WTC11 (cell line): ENCODE measurements around the gene ATG5. TPM values are rescaled to one million over a fixed set of nuclear protein-coding genes. Genes with fewer than 3 reads are reported as not detected.

ENCODE experiments used
- ATAC-seq: fragments of 200-7000 bp; cut with Tn5 transposase; 2 replicates; pipeline ENCODE4 v1.10.0; 2021; ENCODE audit warnings: mild to moderate bottlenecking, moderate library complexity
- CTCF ChIA-PET: fragments of 300-600 bp; sonication (Branson Sonifier 250); formaldehyde crosslinking; loops from one replicate; lab custom pipeline; 2021; ENCODE audit warnings: antibody characterized with exemption; lab: Charles Lee
- POLR2A ChIA-PET: fragments of 350-600 bp; sonication (Branson Sonifier 250); formaldehyde crosslinking; loops from one replicate; lab custom pipeline; 2021; ENCODE audit warnings: antibody characterized with exemption; lab: Charles Lee
- DNase-seq: peaks from one replicate; pipeline ENCODE4 v3.0.0; 2021; ENCODE audit warnings: low spot score
- H3K27ac Mint-ChIP-seq: 2 replicates; pipeline ENCODE4 v1.8.0; 2021; ENCODE audit warnings: mixed read lengths
- H3K27me3 Mint-ChIP-seq: 2 replicates; pipeline ENCODE4 v1.8.0; 2021; ENCODE audit warnings: low read depth, mild to moderate bottlenecking, moderate library complexity, mixed read lengths
- H3K36me3 Mint-ChIP-seq: 2 replicates; pipeline ENCODE4 v1.8.0; 2021; ENCODE audit warnings: mixed read lengths
- H3K4me1 Mint-ChIP-seq: 2 replicates; pipeline ENCODE4 v1.8.0; 2022; ENCODE audit warnings: mixed read lengths
- H3K4me3 Mint-ChIP-seq: 2 replicates; pipeline ENCODE4 v1.8.0; 2021; ENCODE audit warnings: mild to moderate bottlenecking, moderate library complexity, mixed read lengths
- H3K9me3 Mint-ChIP-seq: 2 replicates; pipeline ENCODE4 v1.8.0; 2021; ENCODE audit warnings: mixed read lengths
- AFF4 ChIP-seq: sonication (generic); formaldehyde crosslinking; IDR thresholded peaks from 2 replicates; pipeline ENCODE4 v1.8.1; 2023; ENCODE audit warnings: mild to moderate bottlenecking, missing genetic modification reagents, borderline replicate concordance
- ATF1 ChIP-seq: sonication (generic); formaldehyde crosslinking; IDR thresholded peaks from 2 replicates; pipeline ENCODE4 v1.8.1; 2023; ENCODE audit warnings: mild to moderate bottlenecking, moderate library complexity, missing genetic modification reagents
- ELF4 ChIP-seq: sonication (generic); formaldehyde crosslinking; IDR thresholded peaks from 2 replicates; pipeline ENCODE4 v1.8.1; 2022; ENCODE audit warnings: low read depth, mild to moderate bottlenecking, moderate library complexity, missing genetic modification reagents
- EMX1 ChIP-seq: fragments of 250-450 bp; sonication (Bioruptor Pico); IDR thresholded peaks from 2 replicates; pipeline ENCODE4 v1.8.0; 2021; ENCODE audit warnings: mild to moderate bottlenecking
- FOXP1 ChIP-seq: sonication (generic); formaldehyde crosslinking; IDR thresholded peaks from 2 replicates; pipeline ENCODE4 v1.8.0; 2022; ENCODE audit warnings: missing genetic modification reagents, mild to moderate bottlenecking, moderate library complexity, borderline replicate concordance
- GABPB1 ChIP-seq: sonication (generic); formaldehyde crosslinking; IDR thresholded peaks from 2 replicates; pipeline ENCODE4 v1.8.1; 2023; ENCODE audit warnings: mild to moderate bottlenecking, missing genetic modification reagents
- HMGA2 ChIP-seq: fragments of 250-450 bp; sonication (Bioruptor Pico); IDR thresholded peaks from 2 replicates; pipeline ENCODE4 v1.4.0; 2021; ENCODE audit warnings: mild to moderate bottlenecking, moderate library complexity
- IRF1 ChIP-seq: sonication (generic); formaldehyde crosslinking; IDR thresholded peaks from 2 replicates; pipeline ENCODE4 v1.8.0; 2023; ENCODE audit warnings: missing genetic modification reagents
- MYBL2 ChIP-seq: sonication (generic); formaldehyde crosslinking; IDR thresholded peaks from 2 replicates; pipeline ENCODE4 v1.8.1; 2023; ENCODE audit warnings: mild to moderate bottlenecking, moderate library complexity, missing genetic modification reagents
- NR1H2 ChIP-seq: sonication (generic); formaldehyde crosslinking; IDR thresholded peaks from 2 replicates; pipeline ENCODE4 v1.9.0; 2021; ENCODE audit warnings: mild to moderate bottlenecking, moderate library complexity, missing genetic modification reagents
- RORB ChIP-seq: fragments of 250-450 bp; sonication (Bioruptor Pico); IDR thresholded peaks from 2 replicates; pipeline ENCODE4 v1.9.0; 2021; ENCODE audit warnings: mild to moderate bottlenecking
- SMAD4 ChIP-seq: sonication (generic); formaldehyde crosslinking; IDR thresholded peaks from 2 replicates; pipeline ENCODE4 v1.8.0; 2022; ENCODE audit warnings: mild to moderate bottlenecking, missing genetic modification reagents
- STAT6 ChIP-seq: sonication (generic); formaldehyde crosslinking; conservative IDR thresholded peaks from 2 replicates; pipeline ENCODE4 v1.8.1; 2023; ENCODE audit warnings: mild to moderate bottlenecking, low read depth, missing genetic modification reagents, moderate library complexity
- ZMAT4 ChIP-seq: fragments of 250-450 bp; sonication (Bioruptor Pico); IDR thresholded peaks from 2 replicates; pipeline ENCODE4 v1.9.0; 2021; ENCODE audit warnings: mild to moderate bottlenecking
- ZNF263 ChIP-seq: sonication (generic); formaldehyde crosslinking; IDR thresholded peaks from 2 replicates; pipeline ENCODE4 v1.8.1; 2022; ENCODE audit warnings: low read depth, mild to moderate bottlenecking, moderate library complexity, missing genetic modification reagents
- ZNF396 ChIP-seq: fragments of 250-450 bp; sonication (Bioruptor Pico); IDR thresholded peaks from 2 replicates; pipeline ENCODE4 v1.8.0; 2021; ENCODE audit warnings: mild to moderate bottlenecking, moderate library complexity, borderline replicate concordance
- ZNF425 ChIP-seq: fragments of 250-450 bp; sonication (Bioruptor Pico); conservative IDR thresholded peaks from 2 replicates; pipeline ENCODE4 v1.9.0; 2021; ENCODE audit warnings: mild to moderate bottlenecking
- total RNA-seq: library from RNA; stranded (reverse); gene quantifications from 3 replicates; pipeline ENCODE4 v1.2.3, GENCODE V29; 2021

The ATG5 gene
- total RNA-seq, 1 experiment from 2014 or later, result 32.6 TPM

GRCh38 chr6:106141441-106142237 lies 183.9 kb downstream of the ATG5 start:
- CTCF ChIA-PET, result interaction anchor here (1.1 to 1.9 kb wide), 5 partner anchors 9 to 82 kb away, joined by 3 to 11 read pairs (median 5); no protein-coding TSS in a partner anchor
- ATAC-seq (no peak), DNase-seq (no peak)
- peaks cover 29% of the 10 kb centered on the region for H3K4me1 Mint-ChIP-seq
- H3K27me3 Mint-ChIP-seq, result no peaks in the 10 kb centered on the region
- H3K9me3 Mint-ChIP-seq, result peaks cover 3% of the 10 kb centered on the region
- H3K36me3 Mint-ChIP-seq, result no peaks in the 10 kb centered on the region
- no peak for TF ChIP-seq SMAD4 (CRISPR knock-in tag)
- TF ChIP-seq, all 79 proteins: peak for 0
- POLR2A ChIA-PET, result no interaction called here
- H3K27ac Mint-ChIP-seq, result no peak overlapping the region
- no peak overlapping the region for H3K4me3 Mint-ChIP-seq

GRCh38 chr6:106138151-106138550 lies 187.4 kb downstream of the ATG5 start:
- no peak for ATAC-seq
- Mint-ChIP-seq H3K4me1 (peaks cover 20% of the 10 kb centered on the region), H3K9me3 (peaks cover 3% of the 10 kb centered on the region), H3K4me3 (no peak overlapping the region), H3K27me3 (no peaks in the 10 kb centered on the region), H3K27ac (no peak overlapping the region), H3K36me3 (no peaks in the 10 kb centered on the region)
- ChIA-PET POLR2A (no interaction called here), CTCF (no interaction called here)
- no peak for DNase-seq
- TF ChIP-seq ATF1 (CRISPR knock-in tag), result no peak
- TF ChIP-seq IRF1, result no peak
- TF ChIP-seq ELF4 (CRISPR knock-in tag), result no peak
- TF ChIP-seq AFF4 (CRISPR knock-in tag), result no peak
- TF ChIP-seq ZNF396 (CRISPR knock-in tag), result no peak
- TF ChIP-seq FOXP1 (CRISPR knock-in tag), result no peak
- no peak for TF ChIP-seq EMX1
- TF ChIP-seq ZNF425, result no peak
- no peak for TF ChIP-seq RORB

- H3K4me3 Mint-ChIP-seq, result no peak overlapping the region
- no peaks in the 10 kb centered on the region for H3K36me3 Mint-ChIP-seq
- H3K9me3 Mint-ChIP-seq, result peaks cover 3% of the 10 kb centered on the region
- CTCF ChIA-PET, result interaction anchor here (1.1 kb wide), 1 partner anchor 49 kb away, joined by 5 read pairs; no protein-coding TSS in a partner anchor
- H3K27me3 Mint-ChIP-seq, result no peaks in the 10 kb centered on the region; the same call in 1 of the 2 replicates
- H3K27ac Mint-ChIP-seq, result no peak overlapping the region
- no peak for DNase-seq
- no peak for ATAC-seq
- POLR2A ChIA-PET, result no interaction called here
- peaks cover 7% of the 10 kb centered on the region for H3K4me1 Mint-ChIP-seq
- TF ChIP-seq STAT6 (CRISPR knock-in tag), result no peak
- TF ChIP-seq ZMAT4 (CRISPR knock-in tag), result no peak
- TF ChIP-seq MYBL2 (CRISPR knock-in tag), result no peak
- TF ChIP-seq HMGA2 (CRISPR knock-in tag), result peak; percentile 91
- no peak for TF ChIP-seq GABPB1 (CRISPR knock-in tag)
- no peak for TF ChIP-seq ZNF263
- no peak for TF ChIP-seq NR1H2
These were observed 188.7 kb downstream of the ATG5 start for GRCh38 chr6:106136845-106137244.
